K562 (cell line): ENCODE data around the gene BOLA1.

Source experiments
- ARID3A ChIP-seq: IDR thresholded peaks from 2 replicates; pipeline ENCODE4 v1.6.1; 2012; ENCODE audit warnings: low read depth, low read length, improper control_type of control experiment, borderline replicate concordance
- BACH1 ChIP-seq: fragments of 200-800 bp; sonication (Bioruptor generic); IDR thresholded peaks from 2 replicates; pipeline ENCODE4 v1.6.1; 2016; ENCODE audit warnings: missing genetic modification characterization, missing compliant biosample characterization
- BHLHE40 ChIP-seq: IDR thresholded peaks from 2 replicates; pipeline ENCODE4 v1.6.1; 2011; ENCODE audit warnings: low read length, improper control_type of control experiment
- CEBPB ChIP-seq: fragments of 450-650 bp; IDR thresholded peaks from 2 replicates; pipeline ENCODE4 v1.6.1; 2016; ENCODE audit warnings: missing genetic modification characterization, missing compliant biosample characterization
- CTCF ChIP-seq, 3 experiments: IDR thresholded peaks in 2 of 3; conservative IDR thresholded peaks in 1 of 3; 2 replicates each; pipeline ENCODE4 v1.5.1; 2011 to 2012; ENCODE audit warnings: low read length in 3 of 3, mild to moderate bottlenecking in 3 of 3, control low read depth in 2 of 3, improper control_type of control experiment in 1 of 3, inconsistent platforms in 1 of 3, low read depth in 1 of 3, mixed read lengths in 1 of 3, moderate library complexity in 1 of 3; ENCODE audit not compliant: insufficient read depth in 2 of 3
- EGR1 ChIP-seq: fragments of 450-650 bp; conservative IDR thresholded peaks from 2 replicates; pipeline ENCODE4 v1.6.1; 2017; ENCODE audit warnings: mild to moderate bottlenecking
- ETV6 ChIP-seq, 3 experiments: fragments of 150-350 bp in 1 of 3; sonication (generic) in 1 of 3; formaldehyde crosslinking in 1 of 3; IDR thresholded peaks; 2 replicates each; pipeline versions ENCODE4 v1.6.1 to v1.8.0; 2014 to 2022; ENCODE audit warnings: borderline replicate concordance in 2 of 3, low read depth in 2 of 3, antibody characterized with exemption in 1 of 3, low read length in 1 of 3, mild to moderate bottlenecking in 1 of 3, missing genetic modification reagents in 1 of 3
- SRF ChIP-seq, 2 experiments: fragments of 250-450, 450-650 bp in 1 of 2; sonication (Bioruptor Pico) in 1 of 2; sonication (generic) in 1 of 2; formaldehyde crosslinking; IDR thresholded peaks; 2 replicates each; pipeline versions ENCODE4 v1.5.0 to v1.5.1; 2020 to 2022; ENCODE audit warnings: mild to moderate bottlenecking in 1 of 2, missing genetic modification reagents in 1 of 2
- ZNF253 ChIP-seq: fragments of 250-450 bp; sonication (Bioruptor Pico); conservative IDR thresholded peaks from 2 replicates; pipeline ENCODE4 v1.6.1; 2021; ENCODE audit warnings: mild to moderate bottlenecking

GRCh38 chr1:149887456-149888246 lies 11.7 kb upstream of the BOLA1 start:
- TF ChIP-seq CTCF (IDR thresholded peaks at IDR 0.05 in 2 of 3, conservative IDR thresholded peaks at IDR 0.05 in 1 of 3; ENCODE audit: insufficient read depth in 2 of 3, low read depth in 1 of 3, low read length in 3 of 3) (no peak; a peak in 1 of 6 replicates), EGR1 (no peak), ZNF253 (0 out of 2 replicates have a peak, but pooled peaks have one; percentile 29), CEBPB (peak; percentile 89), BACH1 (no peak), BHLHE40 (no peak), SRF (CRISPR knock-in tag; IDR thresholded peaks at IDR 0.05) (no peak; a peak in 1 of 4 replicates), ETV6 (IDR thresholded peaks at IDR 0.05; ENCODE audit: borderline replicate concordance in 1 of 2, low read depth in 2 of 2, low read length in 1 of 2) (no peak; a peak in 1 of 4 replicates), ETV6 (CRISPR knock-in tag; IDR thresholded peaks at IDR 0.05; ENCODE audit: borderline replicate concordance) (no peak), ARID3A (no peak)
